NOMO-1 treated with DMSO at 0.1 percent for 48 hours (cell line): ENCODE measurements around the gene RNFT2.
A peak's percentile ranks its signal among the peaks of the same experiment; 100 is the strongest.

ENCODE experiments used
- DNase-seq: peaks from one replicate; lab custom pipeline; 2025; ENCODE audit not compliant: unreplicated experiment; lab: John Stamatoyannopoulos, UW

Gene RNFT2

DNA sequence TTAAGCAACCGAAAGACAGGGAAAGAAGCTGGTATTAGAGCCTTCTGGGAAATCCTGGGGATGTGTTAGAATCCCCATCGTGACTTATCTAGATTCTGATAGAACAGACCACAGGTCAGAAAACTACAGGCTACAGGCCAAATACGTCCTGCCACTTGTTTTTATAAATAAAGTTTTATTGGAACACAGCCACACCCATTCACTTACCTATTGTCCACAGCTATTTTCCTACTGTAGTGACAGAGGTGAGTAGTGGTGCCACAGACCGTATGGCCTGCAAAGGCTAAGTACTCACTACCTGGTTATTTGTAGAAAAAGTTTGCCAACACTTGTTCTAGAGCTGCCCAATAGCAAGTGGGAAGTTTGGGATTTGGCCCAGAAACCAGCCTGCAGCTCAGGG, 89.3 kb downstream of the RNFT2 start:
- no peak for DNase-seq

DNA sequence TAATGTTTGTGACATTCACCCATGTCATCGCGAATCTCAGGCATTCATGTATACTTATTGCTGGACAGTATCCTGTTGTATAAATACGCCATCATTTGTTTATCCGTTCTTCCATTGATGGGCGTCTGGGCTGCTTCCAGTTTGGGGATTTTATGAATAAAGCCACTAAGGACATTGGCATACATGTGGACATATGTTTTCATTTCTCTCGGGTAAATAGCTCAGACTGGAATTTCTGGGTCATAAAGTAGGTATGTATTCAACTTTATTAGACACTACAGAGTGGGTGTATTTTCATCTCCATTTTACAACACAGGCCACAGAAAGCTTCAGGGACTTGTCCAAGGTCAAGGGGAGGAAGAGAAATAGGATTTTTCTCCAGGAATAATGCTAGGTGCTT, 94.2 kb downstream of the RNFT2 start:
- DNase-seq, result no peak

DNA sequence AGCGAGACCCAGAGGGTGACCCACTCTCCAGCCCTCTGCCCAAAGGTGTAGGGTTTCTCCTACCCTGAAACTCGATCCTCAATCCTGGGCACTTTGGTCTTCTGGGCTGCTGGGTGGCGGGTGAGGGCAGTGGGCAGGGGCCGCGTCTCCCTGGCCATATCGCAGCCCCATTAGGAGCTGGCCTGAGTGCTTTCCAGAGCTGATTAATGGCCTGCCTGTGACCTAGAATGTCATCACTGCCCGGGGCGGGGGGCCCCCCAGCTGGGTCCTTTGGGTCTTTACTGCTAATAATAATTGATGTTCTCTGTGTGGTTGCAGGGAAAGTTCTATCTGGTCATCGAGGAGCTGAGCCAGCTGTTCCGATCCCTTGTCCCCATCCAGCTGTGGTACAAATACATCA, 95.4 kb downstream of the RNFT2 start:
- DNase-seq, result no peak

DNA sequence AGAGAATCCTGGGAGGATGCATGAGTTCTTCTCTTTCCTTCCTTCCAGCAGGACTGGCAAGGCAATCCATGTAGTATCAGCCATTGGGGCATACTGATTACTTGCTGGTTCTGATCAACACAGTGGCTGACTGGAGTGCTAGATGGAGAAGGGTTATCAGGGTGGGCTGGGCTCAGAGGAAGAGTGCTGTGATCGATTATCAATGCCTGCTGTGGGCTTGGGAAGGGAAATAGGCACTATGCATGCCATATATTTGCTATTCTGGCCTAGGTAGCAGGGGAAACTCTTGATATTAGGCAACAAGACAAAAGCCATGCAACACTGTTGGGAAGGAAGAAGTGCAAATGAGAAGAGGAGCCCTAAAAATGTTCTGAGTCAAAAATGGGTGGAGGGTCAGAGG, 97.4 kb downstream of the RNFT2 start:
- no peak for DNase-seq

DNA sequence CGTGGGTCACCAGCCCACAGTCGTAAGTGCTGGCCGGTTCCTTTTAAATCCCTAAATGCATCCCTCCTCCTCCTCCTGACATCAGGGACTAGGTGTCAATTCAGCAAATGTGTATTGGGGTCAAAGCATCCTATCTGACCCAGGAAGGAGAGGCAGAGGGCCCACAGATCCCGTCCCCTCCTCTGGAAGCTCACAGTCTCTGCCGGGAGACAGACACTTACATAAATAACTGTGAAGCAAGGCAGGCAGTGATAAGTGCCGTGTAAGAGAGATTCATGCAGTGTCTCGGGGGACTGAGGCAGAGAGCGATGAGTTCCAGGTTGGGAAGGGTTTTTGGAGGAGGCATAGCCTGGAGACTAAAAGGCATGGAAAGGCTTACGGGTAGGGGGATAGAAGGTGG, 99.0 kb downstream of the RNFT2 start:
- no peak for DNase-seq

DNA sequence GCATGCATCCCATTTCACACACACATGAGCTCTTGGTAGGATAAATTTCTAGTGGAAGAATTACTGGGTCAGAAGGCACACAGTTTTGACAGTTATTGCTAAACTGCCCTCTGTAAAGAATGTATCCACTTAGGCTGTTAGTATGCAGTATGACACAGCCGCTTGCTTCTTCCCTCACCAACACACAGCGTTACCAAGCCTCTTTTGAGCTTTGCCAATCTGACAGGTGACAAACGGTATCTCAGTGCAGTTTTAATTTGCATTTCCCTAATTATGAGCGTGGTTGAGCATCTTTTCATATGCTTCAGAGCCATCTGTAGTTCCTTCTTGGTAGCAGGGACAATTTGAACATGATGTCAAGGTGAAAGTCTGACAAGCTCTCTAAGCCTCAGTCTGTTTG, 100.2 kb downstream of the RNFT2 start:
- DNase-seq, result no peak

DNA sequence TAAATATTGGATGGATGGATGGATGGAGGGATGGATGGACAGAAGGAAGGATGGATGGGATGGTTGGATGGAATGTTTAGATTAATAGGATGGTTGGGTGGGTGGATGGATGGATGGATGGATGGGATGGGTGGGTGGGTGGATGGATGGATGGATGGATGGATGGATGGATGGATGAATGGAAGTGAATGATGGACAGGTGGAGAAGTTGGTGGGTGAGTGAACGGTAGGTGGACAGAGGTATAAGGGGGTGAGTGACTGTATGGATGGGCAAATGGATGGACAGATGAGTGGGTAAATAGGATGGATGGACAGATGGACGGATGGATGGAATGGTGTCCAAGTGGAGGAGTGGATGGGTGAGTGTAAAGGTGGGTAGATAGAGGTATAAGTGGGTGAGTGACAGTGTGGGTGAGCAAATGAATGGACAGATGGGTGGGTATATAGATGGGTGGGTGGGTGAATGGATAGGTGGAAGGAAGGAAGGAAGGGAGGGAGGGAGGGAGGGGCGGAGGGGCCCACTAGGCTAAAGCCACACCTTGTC, 101.2 kb downstream of the RNFT2 start:
- DNase-seq, result no peak

DNA sequence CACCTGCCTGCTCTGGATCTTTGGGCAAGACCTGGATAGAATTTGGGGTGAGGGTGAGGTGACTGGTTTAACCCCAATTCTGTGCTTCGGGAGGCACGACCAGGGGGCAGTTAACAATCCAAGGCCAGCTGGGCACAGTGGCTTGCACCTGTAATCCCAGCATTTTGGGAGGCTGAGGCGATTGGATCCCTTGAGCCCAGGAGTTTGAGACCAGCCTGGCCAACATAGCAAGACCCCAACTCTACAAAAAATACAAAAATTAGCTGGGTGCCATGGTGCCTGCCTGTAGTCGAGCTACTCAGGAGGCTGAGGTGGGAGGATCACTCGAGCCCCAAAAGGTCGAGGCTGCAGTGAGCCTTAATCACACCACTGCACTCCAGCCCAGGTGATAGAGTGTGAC, 105.0 kb downstream of the RNFT2 start:
- DNase-seq, result no peak

DNA sequence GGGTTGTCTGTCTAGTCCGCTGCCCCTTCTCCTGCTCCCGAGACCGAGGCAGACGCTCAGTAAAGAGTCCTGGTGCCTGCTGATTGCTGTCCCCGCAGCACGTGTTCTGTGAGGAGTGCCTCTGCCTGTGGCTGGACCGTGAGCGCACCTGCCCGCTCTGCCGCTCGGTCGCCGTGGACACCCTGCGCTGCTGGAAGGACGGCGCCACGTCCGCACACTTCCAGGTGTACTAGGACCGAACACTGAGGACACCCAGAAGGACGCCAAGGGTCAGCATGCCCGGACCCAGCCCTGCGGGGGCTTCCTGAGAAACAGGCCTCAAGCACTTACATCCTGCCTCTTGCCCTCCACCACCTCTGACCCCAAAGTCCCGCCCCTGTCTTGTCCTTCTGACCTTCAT, 111.1 kb downstream of the RNFT2 start:
- no peak for DNase-seq

DNA sequence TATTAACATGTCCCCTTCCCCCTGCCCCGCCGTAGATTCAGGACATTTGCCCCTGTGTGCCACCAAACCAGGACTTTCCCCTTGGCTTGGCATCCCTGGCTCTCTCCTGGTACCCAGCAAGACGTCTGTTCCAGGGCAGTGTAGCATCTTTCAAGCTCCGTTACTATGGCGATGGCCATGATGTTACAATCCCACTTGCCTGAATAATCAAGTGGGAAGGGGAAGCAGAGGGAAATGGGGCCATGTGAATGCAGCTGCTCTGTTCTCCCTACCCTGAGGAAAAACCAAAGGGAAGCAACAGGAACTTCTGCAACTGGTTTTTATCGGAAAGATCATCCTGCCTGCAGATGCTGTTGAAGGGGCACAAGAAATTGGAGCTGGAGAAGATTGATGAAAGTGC, 114.2 kb downstream of the RNFT2 start:
- DNase-seq, result no peak

DNA sequence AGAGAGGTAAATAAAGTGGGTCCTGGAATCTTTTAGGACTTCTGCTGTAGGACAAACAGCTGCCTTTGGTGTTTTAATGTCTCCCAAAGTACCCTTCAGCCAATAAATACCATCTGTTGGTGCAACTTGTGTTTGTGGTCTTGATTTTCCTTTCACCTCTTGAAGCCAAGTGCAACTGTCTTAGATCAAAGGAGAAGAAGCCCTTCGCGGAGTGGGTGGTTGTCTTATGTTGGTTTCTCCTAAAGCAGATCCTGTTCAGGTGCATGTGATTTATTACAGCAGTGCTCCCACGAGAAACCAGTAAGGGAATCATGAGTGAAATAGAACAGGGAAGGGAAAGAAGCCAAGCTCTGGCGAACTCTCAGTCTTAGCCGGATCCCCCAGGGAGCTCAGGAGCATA, 115.4 kb downstream of the RNFT2 start:
- no peak for DNase-seq

DNA sequence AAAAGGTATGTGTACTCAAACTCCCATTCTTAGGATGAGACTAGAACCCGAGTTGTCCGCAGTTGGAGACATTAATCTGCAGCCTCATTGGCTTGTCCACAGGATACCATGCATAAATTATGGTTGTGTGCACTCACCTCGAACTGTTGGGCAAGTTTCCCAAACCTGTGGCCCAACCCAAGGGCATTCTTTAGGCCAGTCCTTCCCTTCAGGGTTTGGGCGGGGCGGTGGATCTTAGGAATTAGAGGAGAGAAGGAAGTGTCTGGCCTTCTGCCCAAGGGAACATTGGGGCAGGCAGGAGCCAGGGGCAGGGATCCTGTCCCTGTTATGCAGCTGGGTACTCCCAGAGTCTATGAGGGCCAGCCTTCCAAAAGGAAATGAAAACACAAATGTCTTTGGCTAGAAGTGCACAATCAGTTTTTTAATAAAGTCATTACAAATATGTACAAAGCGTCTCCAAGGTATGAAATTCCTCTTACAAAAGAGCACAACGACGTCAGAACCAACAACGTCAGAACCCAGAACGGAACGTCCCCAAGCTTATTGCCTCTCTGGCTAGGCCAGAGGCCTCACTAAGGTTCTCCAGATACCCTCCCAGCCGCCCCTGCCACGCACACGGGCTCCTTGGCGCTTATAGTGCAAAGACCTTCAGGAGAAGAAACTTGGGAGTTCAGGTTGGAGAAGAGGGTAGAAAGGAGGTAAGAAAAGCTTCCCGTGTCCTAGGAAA, 117.8 kb downstream of the RNFT2 start:
- no peak for DNase-seq

DNA sequence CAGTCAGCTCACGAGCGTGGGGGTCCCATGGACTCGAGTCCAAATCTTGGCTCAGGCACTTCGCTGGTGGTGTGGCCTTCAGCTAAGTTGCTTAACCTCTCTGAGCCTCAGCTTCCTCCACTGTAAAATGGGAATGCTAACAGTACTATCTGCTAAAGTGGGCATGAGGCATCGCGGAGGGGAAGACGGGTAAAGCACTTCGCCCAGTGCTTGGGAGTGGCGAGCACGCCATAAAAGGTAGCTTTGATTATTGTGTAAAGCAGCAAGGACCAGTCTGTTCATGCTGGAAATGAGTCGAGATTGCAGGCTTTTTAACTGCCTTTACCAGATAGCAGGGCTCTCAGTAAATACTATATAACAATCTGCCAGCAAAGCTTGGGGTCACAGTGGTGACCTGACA, 118.6 kb downstream of the RNFT2 start:
- DNase-seq, result no peak

DNA sequence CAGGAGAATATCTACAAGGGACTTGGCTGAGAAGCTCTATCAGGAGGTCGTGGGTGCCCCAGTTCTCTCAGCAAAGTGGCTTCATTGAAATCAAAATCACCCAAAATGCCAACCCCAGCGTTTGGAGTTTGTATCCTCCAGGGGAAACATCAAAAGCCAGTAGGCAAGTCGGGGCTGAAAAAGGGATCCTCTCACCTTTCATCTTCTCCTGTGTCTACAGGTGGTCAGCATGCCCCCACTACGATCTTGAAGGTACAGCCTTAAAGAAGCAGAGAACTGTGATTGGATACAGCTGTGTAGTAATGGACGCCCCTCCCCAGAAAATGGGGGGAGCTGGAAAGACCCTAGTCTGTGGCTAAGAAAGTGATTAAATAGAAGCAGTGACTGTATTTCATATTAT, 121.0 kb downstream of the RNFT2 start:
- no peak for DNase-seq

DNA sequence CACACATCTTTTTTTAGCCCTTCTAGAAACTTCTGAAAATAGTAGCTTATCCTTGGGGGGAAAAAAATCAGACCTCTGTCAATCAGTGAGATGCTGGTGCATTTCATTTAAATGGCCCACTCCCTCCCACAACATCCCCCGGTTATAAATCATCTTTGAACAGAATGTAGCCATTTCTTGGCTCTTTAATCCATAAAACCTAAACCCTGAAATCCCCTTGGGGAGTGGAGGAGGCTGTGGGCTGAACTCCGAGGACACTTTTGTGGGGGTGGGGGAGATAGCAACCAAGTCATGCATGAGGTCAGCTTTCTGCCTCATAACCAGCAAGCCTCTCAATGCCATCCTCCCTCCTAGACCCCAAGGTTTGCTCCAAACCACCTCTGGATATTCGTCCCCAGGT, 122.1 kb downstream of the RNFT2 start:
- DNase-seq, result no peak

DNA sequence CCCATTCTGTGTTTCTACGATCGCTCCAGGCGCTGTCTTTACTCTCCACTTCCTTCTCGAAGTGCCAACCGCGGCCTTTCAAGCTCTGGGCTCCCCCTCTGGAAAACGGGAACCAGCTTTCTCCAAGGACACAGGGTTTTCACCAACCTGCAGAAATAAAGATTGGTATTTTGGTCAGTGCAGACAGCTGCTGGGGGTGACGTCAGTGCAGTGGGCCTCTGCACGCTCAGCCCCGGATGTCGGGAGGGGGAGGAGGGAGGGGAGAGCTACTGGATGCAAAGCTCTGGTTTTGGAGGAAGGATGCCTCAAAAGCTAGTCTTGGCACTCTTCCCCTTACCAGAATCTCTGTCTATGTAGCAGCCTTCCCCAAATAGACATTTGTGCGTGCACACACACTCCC, 123.2 kb downstream of the RNFT2 start:
- peak; percentile 9 for DNase-seq

DNA sequence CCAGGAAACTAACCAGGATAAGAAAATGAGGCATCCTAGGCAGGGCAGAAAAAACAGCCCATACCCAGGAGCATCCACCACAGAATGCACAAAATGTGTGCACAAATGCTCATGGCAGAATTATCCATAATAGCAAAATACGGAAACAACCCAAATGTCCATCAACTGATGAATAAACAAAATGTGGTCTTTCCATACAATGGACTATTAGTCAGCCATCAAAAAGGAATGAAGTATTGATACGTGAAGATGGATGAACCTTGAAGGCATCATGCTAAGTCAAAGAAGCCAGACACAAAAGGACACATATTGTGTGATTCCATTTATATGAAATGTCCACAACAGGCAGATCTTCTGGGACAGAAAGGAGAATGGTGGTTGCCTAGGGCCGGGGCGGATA, 124.1 kb downstream of the RNFT2 start:
- DNase-seq, result no peak

DNA sequence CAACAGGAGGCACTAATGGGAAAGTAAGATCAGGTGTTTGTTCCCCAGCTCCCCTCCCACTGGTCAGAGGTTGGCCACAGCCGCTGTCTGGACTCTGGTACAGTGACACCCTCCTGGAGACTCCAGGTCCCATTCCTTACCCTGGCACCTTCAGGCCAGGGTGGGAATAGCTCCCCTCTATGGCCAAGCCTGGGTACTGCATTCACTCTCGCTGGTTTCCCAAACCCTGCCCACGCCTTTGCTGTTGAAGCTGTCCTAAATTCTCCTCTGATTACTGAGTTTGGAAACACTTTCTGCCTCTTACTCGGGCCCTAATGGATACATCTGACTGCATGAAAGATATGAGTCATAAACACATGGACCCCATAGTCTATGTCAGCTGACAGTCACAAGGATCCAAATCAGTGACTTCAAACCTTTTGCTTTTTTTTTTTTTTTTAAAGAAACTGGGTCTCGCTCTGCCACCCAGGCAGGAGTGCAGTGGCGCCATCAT, 125.2 kb downstream of the RNFT2 start:
- no peak for DNase-seq

DNA sequence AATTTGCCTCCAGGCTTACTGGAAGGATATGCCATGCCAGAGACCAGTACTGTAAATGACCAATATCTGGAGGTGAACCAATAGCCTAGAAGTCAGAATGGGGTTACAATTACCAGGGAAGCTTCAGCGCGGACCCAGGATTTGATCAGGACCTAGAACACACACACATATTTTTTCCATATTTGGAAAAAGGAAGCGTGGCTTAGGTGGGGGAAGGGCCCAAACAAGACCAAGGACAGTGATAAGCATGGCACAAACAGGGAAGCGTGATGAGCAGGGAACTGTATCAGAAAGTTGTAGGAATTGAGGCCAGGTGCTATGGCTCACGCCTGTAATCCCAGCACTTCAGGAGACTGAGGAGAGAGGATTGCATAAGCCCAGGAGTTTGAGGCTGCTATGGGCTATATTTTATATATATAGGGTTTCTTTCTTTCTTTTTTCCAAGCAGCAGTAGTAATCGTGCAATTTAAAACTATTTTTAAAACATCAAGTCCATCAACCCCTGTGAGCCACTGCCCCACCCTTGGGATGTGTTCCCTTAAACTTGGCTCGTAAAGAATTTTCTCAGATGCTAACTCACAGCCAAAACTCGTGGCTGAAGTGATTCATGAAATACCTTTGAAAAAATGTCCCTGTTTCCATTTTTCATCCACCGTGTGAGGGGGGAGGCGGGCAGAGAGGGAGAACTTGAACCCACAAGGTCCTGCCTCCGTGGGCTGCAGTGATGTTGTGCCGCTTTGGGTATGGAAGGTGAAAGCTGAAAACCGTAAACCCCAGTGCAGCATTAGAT, 126.5 kb downstream of the RNFT2 start:
- no peak for DNase-seq

DNA sequence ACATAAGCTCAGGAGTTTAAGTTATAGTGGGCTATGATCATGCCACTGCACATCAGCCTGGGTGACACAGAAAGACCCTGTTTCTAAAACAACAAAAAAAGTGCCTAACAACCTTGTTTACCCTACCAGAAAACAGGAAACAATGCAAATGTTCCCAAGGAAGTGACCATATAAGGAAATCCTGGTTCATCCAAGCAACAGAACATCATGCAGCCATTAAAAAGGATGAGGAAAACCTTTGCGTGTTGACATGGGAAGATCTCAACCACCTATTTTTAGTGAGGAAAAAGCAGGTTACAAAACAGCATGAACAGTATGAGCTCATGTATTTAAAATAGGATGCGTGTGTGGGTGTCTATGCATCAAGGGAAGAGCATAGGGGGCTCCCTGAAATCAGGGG, 129.4 kb downstream of the RNFT2 start:
- DNase-seq, result no peak

DNA sequence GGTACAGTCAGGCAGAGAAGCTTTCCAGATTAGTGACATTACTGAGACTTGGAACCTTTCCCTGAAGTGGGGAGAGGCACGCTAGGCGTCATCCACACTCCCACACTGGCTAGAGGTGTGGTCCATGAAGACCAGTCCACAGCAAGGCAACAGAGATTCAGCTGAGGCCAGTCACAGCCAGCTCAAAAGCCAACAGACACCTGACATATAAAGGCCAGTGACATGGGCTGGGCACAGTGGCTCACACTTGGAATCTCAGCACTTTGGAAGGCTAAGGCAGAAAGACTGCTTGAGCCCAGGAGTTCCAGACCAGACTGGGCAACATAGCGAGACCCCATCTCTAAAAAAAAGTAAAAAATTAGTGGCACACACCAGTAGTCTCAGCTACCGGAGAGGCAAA, 132.2 kb downstream of the RNFT2 start:
- no peak for DNase-seq

DNA sequence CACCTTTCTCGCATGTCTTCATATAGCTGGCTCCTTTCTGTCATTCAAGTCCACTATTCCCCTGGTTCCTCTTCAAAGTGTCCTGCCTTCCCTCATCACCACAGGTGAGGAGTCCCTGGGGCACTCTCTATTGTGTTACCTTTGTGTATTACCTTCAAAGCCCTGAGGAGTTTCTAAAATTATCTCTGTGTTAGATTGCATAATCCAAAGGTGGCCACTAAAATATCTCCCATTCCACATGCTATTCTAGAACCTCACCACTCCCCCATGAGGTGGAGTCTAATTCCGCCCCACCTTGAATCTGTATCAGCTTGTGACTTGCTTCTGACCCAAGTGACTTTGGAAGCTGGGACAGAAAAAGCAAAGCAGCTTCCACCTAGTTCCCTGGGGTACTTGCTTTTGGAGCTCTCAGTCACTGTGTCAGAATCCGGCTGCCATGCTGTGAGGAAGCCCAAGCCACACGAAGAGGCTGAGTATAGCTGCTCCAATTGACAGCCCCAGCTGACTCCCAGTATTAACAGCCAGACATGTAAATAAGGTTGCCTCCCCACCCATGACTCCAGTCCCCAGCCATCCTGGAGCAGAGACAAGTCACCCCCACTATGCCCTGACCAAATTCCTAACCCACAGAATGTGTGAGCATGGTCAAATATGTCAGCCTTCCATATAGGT, 136.3 kb downstream of the RNFT2 start:
- DNase-seq, result no peak
